ENCODE data around the gene CAMK1. TPM values are rescaled to one million over a fixed set of nuclear protein-coding genes. Genes with fewer than 3 reads are reported as not detected.

Gene CAMK1
- total and polyA plus RNA-seq, 2 donors (not counting 3 experiments of a cell fraction or from before 2014, with no cell fraction given), result 23.5 to 28.4 TPM

DNA sequence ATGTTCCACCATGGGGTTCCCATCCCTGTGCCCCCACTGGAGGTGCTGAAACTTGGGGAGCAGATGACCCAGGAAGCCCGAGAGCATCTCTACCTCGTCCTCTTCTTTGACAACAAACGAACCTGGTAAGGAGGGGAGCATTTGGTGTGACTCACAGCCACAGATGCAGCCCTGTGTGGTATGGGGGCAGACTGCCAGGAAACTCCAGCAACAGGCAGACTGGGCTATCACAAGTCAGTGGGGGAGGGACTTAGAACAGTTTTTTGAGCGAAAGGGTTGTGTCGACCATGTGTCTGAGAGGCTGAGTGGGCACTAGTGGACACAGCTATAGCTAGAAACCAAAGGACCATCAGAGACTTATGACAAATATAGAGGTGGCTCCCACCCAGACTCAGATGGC, 23.4 kb downstream of the CAMK1 start:
- Histone ChIP-seq H3K9me1 (replicated peaks; ENCODE audit: control insufficient read depth, extremely low read depth, insufficient read depth, low read length) (no peaks in the 10 kb centered on the region), H2AFZ (ENCODE audit: low read depth, low read length) (no peak overlapping the region), H3K4me3 (replicated peaks in 1 of 3; ENCODE audit: insufficient read depth in 1 of 3, low read depth in 1 of 3, low read length in 3 of 3) (no peak overlapping the region), H3K9ac (replicated peaks; ENCODE audit: extremely low read depth, insufficient read depth, low read length) (no peak overlapping the region), H3K79me2 (ENCODE audit: control insufficient read depth, insufficient read depth, low read length) (peaks cover 10% of the 10 kb centered on the region), H3K4me2 (ENCODE audit: insufficient read depth, low read length) (peak overlapping the region; percentile 15), H3K27ac (ENCODE audit: insufficient read depth, low read depth, low read length) (peak overlapping the region; percentile 19), H3K9me3 (replicated peaks; ENCODE audit: control insufficient read depth, insufficient read depth, low read length) (no peaks in the 10 kb centered on the region), H4K20me1 (replicated peaks; ENCODE audit: control insufficient read depth, extremely low read depth, insufficient read depth, low read length) (no peaks in the 10 kb centered on the region), H3K4me1 (ENCODE audit: control insufficient read depth, extremely low read depth, insufficient read depth, low read length) (peaks cover 30% of the 10 kb centered on the region), H3K27me3 (ENCODE audit: control insufficient read depth in 2 of 2, insufficient read depth in 2 of 2, low read length in 2 of 2) (no peaks in the 10 kb centered on the region), H3K36me3 (ENCODE audit: control insufficient read depth in 2 of 2, extremely low read depth in 1 of 2, insufficient read depth in 2 of 2, low read length in 2 of 2) (peaks cover 23 to 63% of the 10 kb centered on the region in 2 experiments)
- TF ChIP-seq, protein P1, sequence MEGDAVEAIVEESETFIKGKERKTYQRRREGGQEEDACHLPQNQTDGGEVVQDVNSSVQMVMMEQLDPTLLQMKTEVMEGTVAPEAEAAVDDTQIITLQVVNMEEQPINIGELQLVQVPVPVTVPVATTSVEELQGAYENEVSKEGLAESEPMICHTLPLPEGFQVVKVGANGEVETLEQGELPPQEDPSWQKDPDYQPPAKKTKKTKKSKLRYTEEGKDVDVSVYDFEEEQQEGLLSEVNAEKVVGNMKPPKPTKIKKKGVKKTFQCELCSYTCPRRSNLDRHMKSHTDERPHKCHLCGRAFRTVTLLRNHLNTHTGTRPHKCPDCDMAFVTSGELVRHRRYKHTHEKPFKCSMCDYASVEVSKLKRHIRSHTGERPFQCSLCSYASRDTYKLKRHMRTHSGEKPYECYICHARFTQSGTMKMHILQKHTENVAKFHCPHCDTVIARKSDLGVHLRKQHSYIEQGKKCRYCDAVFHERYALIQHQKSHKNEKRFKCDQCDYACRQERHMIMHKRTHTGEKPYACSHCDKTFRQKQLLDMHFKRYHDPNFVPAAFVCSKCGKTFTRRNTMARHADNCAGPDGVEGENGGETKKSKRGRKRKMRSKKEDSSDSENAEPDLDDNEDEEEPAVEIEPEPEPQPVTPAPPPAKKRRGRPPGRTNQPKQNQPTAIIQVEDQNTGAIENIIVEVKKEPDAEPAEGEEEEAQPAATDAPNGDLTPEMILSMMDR (IDR thresholded peaks at IDR 0.05; ENCODE audit: extremely low read depth in 1 of 2, insufficient read depth in 1 of 2, low read depth in 1 of 2, low read length in 2 of 2), result no peak
- no peak for TF ChIP-seq GATA2 (IDR thresholded peaks at IDR 0.05; ENCODE audit: insufficient read depth, insufficient read length, low read depth, low read length)
- no peak for TF ChIP-seq FOS (IDR thresholded peaks at IDR 0.05; ENCODE audit: borderline replicate concordance, insufficient read depth, low read length)
- TF ChIP-seq, protein P2, sequence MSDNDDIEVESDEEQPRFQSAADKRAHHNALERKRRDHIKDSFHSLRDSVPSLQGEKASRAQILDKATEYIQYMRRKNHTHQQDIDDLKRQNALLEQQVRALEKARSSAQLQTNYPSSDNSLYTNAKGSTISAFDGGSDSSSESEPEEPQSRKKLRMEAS (IDR thresholded peaks at IDR 0.05; ENCODE audit: insufficient read depth, insufficient read length), result no peak
- no peak for TF ChIP-seq EZH2 (IDR thresholded peaks at IDR 0.05; ENCODE audit: borderline replicate concordance, low read depth, low read length, severe bottlenecking)
- TF ChIP-seq JUN (IDR thresholded peaks at IDR 0.05; ENCODE audit: borderline replicate concordance, insufficient read depth, insufficient read length, low read depth), result no peak
- no peak for TF ChIP-seq POLR2A (IDR thresholded peaks at IDR 0.05; ENCODE audit: low read depth, low read length)
- TF ChIP-seq POLR2AphosphoS5 (IDR thresholded peaks at IDR 0.05; ENCODE audit: insufficient read depth, low read depth, low read length), result no peak
- TF ChIP-seq MYC (IDR thresholded peaks at IDR 0.05; ENCODE audit: low read depth, low read length), result no peak
- DNase-seq (ENCODE audit: low read depth, low spot score) (peak; percentile 74), FAIRE-seq (peak; percentile 64)
- intact Hi-C loops (cut with micrococcal nuclease), result no loop called here
- no TSS peak for BruUV-seq (replicated peaks)
- CTCF ChIA-PET, result interaction anchor here (1.0 to 1.3 kb wide), 2 partner anchors 9 to 30 kb away, joined by 3 read pairs; no protein-coding TSS in a partner anchor
- dilution Hi-C loops (cut with MboI; ENCODE audit: extremely low pct_ligation_motif_present, low sequenced_read_pairs), result no loop called here
- POLR2A ChIA-PET, result no interaction called here
